ENCODE results near the gene APOBEC3F.
A peak's percentile ranks its signal among the peaks of the same experiment; 100 is the strongest.

The APOBEC3F gene

GRCh38 chr22:39090426-39091064 is 49.9 kb downstream of the APOBEC3F start:
- FAIRE-seq (peak; percentile 26), DNase-seq (ENCODE audit: insufficient read length, low spot score) (no peak)

DNA sequence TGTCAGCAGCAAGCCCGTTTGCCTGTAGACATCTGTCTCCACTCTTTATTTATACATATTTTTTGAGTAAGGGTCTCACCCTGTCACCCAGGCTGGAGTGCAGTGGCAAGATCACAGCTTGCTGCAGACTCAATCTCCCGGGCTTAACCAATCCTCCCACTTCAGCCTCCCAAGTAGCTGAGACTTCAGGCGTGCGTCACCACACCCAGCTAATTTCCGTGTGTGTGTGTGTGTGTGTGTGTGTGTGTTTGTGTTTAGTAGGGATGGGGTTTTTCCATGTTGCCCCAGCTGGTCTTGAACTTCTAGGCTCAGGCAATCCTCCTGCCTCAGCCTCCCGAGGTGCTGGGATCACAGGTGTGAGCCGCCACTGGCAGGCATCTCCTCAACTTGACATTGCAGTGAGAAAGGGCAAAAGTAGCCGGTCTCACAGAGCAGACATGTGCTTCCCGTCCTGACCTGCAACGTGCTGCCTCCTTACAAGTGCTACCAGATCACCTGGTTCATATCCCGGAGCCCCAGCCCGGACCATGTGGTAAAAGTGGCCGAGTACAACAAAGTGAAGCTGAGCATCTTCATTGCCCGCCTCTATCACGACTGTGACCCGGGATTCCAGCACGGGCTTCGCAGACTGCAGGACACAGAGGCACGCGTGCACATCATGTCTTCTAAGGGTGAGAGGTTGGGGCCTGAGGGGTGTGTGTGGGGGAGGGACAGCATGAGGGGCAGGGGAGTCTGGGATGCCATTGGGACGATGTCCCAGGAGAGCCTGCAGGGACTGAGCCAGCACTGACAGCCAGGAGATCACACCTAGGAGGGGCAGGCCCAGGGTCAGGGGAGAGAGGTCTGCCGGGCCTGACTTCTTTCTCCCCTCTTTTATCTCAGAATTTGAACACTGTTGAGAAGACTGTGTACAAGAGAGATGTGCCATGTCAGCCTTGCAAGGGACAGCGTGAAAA is 50.7 kb downstream of the APOBEC3F start:
- no peak for FAIRE-seq

DNA sequence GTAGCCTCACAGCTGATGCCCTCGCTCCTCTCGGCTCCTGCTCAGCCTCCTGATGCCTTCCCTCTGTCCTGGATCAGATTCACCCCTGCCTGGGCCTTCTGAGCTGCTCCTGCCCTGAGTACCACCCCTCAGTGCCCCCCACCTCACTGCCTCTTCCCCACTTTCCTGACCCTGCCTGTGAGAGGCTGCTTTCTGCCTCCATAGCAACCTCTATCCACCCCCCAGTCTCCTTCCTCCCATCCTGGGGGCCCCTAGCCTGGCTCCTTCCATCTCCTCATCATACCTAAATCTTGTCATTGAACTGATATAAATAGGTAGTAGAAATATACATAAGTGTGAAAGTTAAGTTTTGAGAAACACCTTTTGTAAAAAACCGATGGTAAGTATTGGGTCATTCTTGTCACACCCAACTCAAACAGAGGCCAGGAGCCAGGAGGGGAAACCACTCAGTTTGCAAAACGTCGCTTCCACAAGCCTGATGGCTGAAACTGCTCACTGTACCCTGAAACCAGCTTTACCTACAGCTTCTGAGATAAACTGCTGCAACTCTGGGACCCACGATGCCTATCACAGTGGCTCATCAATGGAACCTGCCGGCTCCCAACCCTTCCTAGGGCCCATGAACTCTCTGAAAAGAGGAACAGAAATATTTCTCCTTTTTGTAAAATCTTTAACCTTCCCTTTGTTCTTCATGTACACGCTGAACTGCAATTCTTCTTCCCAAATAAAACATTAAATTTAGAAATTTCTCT is 51.6 kb downstream of the APOBEC3F start:
- peak; percentile 86 for FAIRE-seq
- DNase-seq (ENCODE audit: insufficient read length, low spot score): no peak

More for the DNA sequence above, 50.7 kb downstream of the APOBEC3F start:
- DNase-seq (ENCODE audit: insufficient read length, low spot score): no peak

DNA sequence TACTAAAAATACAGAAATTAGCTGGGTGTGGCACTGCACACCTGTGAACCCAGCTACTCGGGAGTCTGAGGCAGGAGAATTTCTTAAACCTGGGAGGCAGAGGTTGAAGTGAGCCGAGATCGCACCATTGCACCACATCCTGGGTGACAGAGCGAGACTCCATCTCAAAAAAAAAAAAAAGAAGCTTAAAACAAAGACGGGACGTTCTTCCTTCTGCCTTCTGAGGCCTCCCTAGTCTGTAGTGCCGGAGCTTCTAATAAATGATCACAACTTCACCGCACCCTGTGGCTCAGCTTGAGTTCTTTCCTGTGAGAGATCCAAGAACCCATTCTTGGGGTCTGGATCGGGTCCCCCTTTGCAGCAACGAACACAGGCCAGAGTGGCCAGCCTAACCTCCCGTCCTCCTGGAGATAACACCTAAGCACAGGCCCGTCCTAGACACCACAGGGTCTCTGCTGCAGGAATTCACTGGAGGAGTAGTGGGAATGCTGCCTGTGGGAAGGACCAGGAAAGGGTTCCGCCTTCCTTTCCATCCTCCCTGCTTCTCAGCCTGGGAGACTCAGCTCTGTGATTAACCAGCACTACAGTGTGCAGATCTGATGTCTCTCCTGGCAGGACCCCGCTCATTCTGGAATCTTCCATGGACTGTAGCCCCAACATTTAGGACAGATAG is 54.2 kb downstream of the APOBEC3F start:
- DNase-seq (ENCODE audit: insufficient read length, low spot score) (no peak), FAIRE-seq (no peak)

- DNase-seq (ENCODE audit: insufficient read length, low spot score): no peak
- no peak for FAIRE-seq
These were observed 55.3 kb downstream of the APOBEC3F start for GRCh38 chr22:39095971-39096370.

GRCh38 chr22:39097098-39098020 is 56.7 kb downstream of the APOBEC3F start, which contains the start of gene APOBEC3H:
APOBEC3H (plus strand) TSS chr22:39097244; CDS start chr22:39100279, 3,035 bp downstream.
- DNase-seq (ENCODE audit: insufficient read length, low spot score): no peak
- peak; percentile 96 for FAIRE-seq

GRCh38 chr22:39098026-39098425 is 57.4 kb downstream of the APOBEC3F start:
- FAIRE-seq: no peak
- no peak for DNase-seq (ENCODE audit: insufficient read length, low spot score)

DNA sequence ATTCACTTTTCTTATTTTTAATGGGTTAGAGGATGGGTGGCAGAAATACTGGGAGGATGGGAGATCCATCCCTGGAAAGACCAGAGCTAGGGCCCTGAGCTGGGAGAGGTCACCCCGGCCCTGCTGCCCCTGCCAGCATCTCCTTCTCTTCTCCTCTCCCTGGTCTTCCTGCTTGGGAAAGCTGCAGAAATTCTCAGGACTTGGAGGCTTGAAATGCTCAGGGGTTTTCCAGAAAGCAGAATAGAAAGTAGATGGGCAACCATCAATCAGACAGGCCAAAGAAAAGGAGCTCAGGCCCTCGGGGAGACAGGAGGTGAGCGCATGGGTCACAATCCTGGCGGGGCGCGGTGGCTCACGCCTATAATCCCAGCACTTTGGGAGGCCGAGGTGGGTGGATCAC is 57.9 kb downstream of the APOBEC3F start:
- DNase-seq (ENCODE audit: insufficient read length, low spot score): no peak
- peak; percentile 23 for FAIRE-seq

DNA sequence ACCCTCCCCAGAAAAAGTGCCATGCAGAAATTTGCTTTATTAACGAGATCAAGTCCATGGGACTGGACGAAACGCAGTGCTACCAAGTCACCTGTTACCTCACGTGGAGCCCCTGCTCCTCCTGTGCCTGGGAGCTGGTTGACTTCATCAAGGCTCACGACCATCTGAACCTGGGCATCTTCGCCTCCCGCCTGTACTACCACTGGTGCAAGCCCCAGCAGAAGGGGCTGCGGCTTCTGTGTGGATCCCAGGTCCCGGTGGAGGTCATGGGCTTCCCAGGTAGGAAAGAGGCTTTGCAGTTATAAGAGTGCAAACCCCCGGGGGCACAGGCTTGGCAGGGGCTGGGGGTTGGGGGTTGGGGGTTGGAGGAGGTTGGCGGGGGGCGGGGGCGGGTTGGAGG is 60.6 kb downstream of the APOBEC3F start:
- no peak for DNase-seq (ENCODE audit: insufficient read length, low spot score)
- no peak for FAIRE-seq

DNA sequence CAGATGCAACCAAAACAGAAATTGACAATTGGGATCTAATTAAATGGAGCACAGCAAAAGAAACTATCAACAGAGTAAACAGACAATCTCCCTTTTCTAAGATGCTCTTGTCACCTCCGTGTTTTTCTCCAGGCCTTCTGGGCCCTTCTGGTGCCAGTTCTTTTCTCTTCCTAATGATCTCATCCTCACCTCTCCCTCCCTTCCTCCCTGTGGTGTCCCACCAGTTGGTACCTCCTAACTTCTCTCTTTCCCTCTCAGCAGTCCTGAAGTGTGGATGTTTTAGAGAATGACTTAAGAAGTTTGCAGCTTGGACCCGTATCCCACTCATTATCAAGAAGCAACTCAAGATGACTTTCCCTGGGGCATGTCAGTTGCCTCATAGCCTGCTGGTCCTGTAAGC is 62.8 kb downstream of the APOBEC3F start:
- no peak for FAIRE-seq
- DNase-seq (ENCODE audit: insufficient read length, low spot score): no peak

All from GM19239 (cell line).